GF-D8 (cell line): ENCODE data around the gene COLEC11.
"Not testable (repeated sequence)": the region's sequence is repeated elsewhere in the genome, so short reads cannot be mapped to it uniquely, and the experiment has no call there.

Experiments
- DNase-seq: peaks from one replicate; lab custom pipeline; 2025; lab: John Stamatoyannopoulos, UW

The COLEC11 gene

DNA sequence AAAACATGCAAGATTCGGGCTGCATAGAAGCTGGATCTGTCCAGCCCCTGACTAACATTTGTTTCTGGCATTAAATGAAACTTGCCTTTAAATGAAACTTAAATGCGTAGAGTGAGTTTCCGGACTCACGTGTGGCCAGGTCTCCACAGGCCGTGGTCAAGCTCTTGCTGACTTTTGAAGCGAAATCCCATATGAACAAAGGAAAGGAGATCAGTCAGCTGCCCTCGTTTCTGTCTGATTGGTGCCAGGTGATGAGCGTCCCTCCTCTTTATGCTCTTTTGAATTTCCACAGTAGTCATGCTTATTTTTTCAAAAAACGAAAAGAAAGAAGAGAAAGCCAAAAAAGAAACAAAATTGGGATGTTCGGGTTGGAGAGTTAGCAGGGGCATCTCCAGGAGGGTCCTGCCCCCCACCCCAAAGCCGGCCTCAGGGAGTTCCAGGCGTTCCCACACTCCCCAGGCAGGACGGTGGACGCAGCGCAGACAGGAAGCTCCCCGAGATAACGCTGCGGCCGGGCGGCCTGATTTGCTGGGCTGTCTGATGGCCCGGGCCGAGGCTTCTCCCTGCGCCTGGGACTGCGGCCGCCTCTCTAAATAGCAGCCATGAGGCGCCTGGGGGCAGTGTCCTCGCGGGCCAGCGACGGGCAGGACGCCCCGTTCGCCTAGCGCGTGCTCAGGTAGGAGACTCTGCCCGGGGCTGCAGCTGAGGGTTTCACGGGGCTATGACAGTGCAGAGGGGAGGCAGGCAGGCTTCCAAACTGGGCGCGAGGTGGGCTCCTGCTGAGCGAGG, at the start of gene COLEC11:
COLEC11 (plus strand) TSS at position 620 of the 789 bp plus-strand sequence. CDS start 9,229 bp downstream, outside the sequence.
- no peak for DNase-seq

DNA sequence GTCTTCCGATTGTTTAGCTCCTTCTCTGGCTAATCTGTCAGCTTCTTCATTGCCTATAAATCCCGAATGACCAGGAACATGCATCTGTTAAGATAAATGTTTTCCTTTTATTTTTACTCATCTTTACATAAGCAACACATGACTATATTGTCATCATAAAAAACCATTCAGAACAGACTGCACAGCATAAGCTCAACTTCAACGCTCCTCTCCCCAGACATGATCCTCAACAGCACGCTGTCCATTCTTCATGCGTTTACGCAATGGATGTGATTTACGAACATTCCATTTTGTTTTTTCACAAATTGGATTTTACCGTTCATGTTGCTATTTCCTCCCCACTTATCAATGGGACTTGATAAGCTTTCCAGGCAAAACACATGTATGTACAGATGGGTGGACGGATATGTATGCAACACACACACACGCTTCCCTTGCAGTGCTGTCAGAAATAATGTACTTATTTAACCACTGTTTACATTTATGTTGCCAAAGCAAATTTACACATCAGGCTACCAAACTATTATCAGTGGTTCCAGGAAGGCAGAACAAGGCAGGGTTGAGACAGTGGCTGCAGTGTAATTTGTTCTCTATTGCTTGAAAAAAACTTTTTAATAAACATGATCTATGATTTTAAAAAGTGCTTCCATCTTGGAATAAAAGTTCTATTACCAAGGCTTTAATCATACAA, 49.0 kb upstream of the COLEC11 start:
- no peak for DNase-seq

DNA sequence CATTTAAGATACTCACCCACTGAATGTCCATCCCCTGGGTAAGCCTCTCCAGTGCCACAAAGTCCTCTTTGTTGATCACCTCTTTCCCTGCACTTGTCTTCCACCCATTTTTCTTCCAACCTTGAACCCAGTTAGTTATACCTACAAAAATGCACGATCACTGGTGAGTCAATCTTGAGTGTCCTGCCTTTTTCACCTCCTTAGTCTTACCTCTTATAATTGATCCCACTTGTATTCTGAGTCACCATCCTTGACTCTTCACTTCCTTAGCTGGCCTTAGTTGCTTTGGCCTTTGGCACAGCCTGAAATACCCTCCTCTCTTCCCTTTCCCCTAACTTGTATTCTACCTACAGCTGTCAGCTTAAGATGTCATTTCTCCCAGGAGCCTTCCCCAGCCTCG, 47.0 kb upstream of the COLEC11 start:
- no peak for DNase-seq

DNA sequence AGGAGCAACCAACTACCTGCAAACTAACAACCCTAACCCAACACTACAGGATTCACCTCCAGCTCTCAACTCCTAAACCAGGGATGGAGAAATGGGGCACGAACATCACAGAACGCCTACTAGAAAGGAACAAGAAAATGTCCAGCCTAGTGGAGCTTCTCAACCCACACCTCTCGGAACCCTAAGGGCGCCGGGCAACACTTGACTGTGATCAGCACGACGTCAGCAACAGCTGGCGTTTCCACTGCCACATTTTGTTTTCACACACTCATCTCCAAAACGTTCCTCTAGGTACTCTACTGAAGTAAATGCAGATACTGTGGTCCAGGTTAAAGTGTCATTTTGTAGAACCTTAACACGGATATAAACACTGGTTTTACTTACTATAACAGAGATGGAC, 41.0 kb upstream of the COLEC11 start:
- no peak for DNase-seq

DNA sequence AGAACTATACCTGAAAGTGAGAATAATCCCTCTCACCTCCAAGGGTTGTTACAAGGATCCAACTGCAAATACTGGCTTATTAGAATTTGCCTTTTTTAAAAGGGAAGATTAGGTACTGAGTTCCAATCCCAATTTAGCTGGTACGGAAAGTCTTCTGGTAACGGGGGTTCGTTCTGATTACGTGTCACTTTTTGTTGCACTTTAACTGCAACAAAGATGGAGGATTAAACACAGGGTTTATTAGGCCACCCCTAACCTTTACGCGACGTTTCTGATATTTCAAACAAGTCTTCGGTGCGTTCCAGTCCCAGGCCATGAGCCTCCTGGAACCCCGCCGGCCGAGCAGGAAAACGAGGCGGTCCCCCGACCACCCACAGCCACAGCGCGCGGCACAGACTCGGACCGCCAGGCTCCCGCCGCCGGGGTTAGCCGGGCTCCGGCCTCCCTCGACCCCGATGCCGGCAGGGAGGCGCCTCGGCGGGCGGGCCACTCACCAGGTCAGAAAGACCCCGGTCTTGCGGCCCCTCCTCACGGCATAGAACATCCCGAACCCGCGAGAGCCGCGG, 37.2 kb upstream of the COLEC11 start:
- no peak for DNase-seq

DNA sequence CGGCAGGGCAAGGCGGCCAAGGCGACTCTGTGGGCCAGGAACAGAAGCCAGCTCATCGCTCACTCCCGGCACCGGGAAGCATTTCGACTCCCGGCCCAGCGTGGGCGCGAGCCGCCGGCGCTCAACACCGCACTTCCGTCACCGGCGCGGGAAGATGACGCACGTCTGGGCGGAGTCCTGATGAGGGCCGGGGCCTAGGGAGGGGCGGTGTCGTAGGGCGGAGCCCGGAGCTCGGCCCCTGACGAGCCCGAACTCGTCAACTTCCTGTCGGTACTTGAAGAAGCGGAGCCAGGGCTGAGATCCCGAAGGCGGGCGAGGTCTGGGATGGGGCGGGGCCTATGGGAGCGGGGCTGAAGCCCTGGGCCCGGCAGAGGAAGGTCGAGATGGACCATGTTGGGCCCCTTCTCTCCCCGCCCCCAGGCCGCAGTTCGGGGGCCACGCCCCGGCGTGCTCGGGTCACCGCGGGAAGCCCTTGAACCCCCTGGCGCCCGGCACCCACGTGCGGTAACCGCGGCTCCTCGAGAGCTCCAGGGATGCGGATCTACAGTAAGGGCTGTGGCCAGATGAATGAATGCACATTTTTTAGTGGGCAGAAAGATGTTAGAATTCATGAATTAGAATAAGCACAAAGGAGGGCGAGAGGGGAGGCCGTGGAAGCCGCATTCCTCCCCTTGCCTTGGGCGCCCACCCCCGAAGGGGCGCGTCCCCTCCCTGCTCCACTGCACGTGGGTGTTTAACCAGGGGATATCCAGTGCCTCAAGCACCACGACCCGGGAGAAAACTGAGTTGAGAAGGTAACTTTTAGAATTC, 36.5 kb upstream of the COLEC11 start, which contains the start of gene RNASEH1:
RNASEH1 (minus strand) TSS at position 129 of the 810 bp plus-strand sequence; CDS start at position 56, 73 bp downstream.
- peak; percentile 96 for DNase-seq

DNA sequence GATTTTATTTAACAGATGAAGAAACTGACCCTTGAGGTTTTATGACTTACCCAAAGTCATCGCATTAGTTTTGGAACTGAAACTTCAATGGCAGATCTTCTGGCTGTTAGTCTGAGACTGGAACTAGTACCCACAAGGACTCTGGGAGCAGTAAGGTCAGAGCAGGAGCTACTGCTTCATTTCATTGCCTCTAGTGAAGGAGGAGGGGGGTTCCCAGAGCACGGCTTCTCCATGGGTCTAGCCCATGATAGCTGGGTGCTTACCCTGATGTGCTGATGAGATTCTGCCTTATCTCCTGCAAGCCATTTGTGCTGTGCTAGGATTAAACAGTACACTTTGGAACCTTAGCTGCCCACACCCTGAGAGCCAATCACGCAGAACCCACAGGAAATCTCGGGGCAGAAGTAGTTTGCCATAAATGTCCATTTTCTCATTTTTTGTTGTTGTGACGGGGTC, 31.4 kb upstream of the COLEC11 start:
- DNase-seq: no peak

DNA sequence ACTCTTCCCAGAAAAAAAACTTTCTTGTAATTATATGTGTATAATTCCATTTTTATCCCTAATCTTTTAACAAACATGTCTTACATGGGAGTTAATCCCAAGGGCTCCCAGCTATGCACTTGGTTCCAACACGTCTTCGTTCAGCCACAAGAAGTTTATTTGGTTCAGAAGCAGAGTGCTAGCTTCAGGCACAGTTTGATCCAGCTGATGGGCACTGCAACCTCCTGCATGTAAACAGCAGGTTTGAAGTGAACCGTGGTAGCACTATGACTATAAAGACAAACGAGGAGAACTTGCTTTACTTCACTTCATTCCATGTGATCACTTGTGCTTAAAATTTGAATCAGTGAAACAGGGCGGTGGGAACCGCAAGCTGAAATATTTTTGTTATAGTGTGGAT, 29.8 kb upstream of the COLEC11 start:
- DNase-seq: no peak

DNA sequence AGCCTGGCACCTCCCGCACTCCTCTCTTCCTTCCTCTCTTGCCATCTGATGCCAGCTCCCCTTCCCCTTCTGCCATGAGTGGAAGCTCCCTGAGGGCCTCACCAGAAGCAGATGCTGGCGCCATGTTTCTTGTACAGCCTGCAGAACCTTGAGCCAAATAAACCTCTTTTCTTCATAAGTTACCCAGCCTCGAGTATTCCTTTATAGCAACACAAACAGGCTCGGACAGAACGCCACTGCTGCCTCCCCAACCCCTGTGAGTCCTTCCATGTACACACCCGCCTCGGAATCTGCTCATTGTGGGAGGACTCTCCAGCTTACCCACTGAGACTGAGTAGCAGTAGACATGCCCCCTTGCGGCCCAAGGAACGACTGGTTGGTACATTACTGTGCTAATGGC, 28.1 kb upstream of the COLEC11 start:
- no peak for DNase-seq

DNA sequence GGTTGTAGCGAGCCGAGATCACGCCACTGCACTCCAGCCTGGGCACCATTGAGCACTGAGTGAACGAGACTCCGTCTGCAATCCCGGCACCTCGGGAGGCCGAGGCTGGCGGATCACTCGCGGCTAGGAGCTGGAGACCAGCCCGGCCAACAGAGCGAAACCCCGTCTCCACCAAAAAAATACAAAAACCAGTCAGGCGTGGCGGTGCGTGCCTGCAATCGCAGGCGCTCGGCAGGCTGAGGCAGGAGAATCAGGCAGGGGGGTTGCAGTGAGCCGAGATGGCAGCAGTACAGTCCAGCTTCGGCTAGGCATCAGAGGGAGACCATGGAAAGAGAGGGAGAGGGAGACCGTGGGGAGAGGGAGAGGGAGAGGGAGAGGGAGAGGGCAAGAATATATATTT, 25.3 kb upstream of the COLEC11 start:
- DNase-seq: not testable (repeated sequence)

DNA sequence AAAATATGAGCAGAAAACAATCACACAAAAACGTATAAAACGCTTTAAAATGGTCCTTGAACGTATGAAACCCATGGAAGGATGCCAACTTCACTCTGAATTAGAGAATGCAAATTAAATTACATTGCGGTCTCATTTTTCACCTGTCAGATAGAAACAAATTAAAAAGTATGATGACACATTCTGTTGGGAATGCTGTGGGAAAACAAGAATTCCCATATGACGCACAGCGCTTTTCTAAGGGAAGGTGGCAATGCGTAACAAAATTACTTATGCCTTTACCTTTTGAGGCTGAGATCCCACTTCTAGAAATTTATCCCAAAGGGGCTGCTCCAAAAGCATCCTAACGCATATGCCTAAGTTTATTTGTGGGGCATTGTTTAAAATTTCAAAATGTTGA, 23.6 kb upstream of the COLEC11 start:
- no peak for DNase-seq

DNA sequence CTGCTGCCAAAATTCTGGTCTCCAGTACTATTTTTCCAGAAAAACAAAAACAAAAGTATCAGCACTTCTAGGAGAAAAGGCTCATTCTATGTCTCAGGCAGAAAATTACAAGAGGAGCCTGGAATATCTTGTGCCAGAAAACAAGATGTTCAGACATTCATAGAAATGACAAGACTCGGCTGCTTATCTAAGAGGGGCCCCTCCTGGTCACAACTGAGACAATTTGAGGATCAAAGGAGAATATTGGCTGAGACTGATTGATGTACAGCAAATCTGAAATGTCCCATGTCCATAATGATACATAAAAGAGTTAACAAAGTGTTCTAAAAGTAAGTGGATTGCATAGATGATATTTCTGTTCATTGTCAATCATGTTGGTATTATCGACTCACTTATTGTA, 22.3 kb upstream of the COLEC11 start:
- no peak for DNase-seq

DNA sequence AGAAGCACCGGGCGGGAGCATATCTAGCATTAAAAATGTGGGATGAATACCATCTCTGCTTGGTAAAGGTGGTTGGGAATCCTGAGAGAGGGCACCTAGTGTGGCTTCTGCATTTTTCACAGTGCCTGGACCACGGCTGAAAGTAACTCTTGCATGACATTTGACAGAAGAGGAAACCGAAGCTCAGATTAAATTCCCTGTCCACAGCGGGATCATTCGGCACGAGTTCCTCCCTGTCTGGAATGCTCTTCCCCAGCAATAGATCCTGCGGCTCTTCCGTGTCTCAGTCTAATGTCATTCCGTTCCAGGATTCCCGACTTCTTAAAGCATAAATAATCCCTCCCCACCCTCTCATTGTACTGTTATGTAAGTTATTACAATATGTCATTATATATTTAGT, 20.8 kb upstream of the COLEC11 start:
- DNase-seq: no peak

DNA sequence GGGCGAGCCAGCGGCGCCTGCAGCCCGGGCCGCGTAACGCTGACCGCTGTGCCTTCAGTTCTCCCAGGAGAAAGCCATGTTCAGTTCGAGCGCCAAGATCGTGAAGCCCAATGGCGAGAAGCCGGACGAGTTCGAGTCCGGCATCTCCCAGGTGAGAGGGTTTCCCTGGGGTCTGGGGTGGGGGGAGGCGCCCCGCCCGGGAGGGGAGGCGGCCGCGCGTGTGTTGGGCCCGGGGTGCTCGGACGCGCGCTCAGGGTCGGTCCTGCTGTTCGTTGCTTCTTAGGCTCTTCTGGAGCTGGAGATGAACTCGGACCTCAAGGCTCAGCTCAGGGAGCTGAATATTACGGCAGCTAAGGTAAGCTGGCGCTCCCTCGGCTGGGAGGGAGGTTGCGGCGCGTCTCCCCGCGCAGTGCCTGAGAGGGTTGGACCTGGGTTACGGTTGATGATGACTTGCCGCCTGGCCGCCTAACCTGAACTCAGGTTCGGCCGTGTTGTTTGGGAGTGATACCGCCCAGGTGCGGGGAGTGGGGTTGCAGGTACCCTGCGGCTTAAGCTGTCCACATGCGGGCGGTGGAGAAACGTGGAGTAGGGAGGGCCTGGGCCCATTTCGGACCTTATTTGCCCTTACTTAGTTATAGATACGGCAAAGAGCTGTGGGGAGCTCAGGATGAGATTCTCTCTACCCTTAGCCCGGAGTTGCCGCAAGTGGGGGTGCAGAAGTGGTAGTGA, 19.2 kb upstream of the COLEC11 start:
- no peak for DNase-seq

DNA sequence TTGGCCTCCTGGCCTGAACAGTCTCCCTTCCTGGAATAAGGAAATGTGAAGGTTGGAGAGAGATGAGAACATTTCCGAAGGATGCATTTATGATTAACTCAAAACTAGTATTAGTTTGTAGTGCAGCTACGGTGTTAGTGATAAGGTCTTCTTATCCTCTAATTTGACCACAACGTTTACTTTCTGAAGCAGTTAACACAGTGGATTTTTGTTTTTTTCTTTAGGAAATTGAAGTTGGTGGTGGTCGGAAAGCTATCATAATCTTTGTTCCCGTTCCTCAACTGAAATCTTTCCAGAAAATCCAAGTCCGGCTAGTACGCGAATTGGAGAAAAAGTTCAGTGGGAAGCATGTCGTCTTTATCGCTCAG, 18.7 kb upstream of the COLEC11 start:
- DNase-seq: not testable (repeated sequence)

DNA sequence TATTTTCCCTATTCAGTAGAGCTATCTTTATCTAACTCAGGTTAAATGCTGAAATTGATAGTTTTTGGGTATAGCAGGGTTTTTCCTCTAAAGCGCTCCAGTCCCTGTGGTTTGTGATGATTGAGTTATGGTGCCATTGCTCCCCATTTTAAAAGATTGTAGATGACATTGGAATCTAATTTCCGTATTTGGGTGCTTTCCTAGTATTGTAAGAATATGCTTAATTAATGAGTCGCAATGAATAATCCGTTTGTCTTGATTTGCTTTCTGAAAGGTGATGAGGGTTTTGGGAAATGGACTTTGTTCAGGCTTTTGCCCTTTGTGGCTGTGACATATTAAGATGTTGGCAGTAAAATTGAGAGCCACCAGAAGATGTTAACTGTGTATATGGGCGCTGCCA, 15.9 kb upstream of the COLEC11 start:
- DNase-seq: no peak

DNA sequence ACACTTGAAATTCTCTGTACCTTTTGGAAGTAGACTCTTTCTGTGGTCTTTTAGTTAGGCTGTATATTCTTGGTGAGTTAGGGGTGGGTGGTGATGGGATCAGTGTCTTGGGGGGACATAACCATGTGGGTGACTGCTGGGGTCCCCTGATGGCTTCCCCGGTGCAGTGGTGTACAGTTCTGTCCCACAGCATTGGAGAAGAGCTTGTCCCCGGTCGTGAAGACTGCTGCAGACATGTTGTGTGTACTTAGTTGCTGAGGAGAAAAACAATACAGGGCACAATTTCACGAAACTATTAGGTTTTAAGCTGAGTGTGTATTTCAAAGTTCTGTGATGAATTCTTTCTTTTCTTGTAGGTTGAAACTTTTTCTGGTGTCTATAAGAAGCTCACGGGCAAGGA, 14.5 kb upstream of the COLEC11 start:
- no peak for DNase-seq

DNA sequence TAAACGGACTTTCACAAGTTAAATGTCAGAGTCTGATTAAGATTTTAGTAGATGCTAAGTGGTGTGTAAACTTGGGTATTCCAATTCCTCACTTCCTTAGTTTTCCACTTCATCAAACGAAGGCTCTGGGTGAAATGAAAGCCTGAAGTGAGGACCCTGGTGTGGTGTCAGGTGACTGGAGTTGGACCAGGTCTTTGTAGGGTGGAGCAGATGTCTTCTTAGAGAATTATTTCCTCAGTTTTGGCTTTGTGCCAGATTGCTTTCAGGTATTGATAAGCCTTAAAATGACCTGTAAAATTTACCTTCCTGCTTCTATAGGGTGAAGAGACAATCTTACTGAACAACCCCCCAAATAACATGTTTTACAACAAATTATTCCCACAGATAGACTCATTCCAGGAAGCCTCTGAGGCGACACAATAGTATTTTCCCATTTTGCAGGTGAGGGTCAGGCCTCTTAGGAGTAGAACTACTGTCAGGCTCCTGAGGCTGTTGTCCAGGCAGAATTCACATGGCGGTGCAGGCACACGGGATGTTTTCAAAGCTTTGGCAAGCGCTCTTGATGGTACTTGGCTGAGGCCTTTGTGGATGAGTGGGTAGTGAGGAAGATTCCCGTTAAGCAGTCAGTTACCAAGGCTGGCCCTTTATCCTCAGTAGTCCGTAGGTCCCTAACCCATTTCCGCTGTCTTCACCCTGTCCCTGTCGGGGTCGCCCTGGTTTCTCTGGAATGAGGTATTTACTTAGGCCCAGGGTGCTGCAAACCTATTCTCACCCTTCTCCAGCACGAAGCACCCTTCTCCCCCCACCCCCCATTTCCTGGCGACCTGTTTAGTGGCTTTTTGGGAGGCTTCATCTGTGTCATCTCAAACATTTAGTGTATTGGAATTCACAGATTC, 13.3 kb upstream of the COLEC11 start:
- DNase-seq: no peak

DNA sequence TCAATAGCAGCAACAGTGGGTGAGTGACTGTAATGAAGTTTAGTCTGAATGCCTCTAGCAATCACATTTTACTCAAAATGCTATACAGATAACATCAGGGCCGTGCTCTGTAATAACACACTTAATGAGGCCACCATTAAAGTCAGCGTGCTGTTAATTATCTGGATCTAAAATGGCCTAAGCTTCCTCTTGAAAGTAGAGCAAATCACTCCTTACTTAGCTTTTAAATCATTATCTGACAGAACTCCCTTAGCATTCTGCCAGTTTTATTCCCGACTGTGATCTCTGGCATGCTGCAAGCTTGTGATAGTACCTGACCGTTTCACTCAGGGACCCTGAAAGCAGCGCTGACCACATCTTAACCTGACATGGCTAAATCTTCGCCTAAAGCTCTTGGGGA, 10.8 kb upstream of the COLEC11 start:
- no peak for DNase-seq

DNA sequence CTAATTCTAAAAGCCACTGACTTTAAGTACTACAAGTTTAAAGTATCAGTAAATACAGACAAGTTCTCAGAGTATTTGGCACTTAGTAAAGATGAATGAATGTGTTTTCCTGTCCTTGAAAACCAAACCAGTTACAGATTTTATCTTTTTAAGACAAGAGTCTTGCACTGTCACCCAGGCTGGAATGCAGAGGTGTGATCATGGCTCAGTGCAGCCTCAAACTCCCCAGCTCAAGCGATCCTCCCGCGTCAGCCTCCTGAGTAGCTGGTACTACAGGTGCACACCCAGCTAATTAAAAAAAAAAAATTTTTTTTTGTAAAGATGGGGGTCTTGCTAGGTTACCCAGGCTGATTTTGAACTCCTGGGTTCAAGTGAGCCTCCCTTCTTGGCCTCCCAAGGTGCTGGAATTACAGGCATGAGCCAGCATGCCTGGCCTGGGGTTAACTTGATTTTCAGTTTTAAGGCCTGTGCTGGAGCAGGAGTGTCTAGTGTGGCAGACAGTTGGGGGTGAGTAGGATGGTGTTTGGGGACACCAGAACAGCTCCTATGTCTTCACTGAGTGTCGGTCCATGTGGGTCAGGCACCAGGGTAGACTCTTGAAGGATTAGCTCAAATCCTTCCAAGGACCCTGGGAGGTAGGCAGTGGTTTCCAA, 10.2 kb upstream of the COLEC11 start:
- DNase-seq: no peak
